Brain pericyte (primary cell): ENCODE measurements around the gene ADAM15.

Experiments
- DNase-seq: peaks from one replicate; pipeline ENCODE4 v3.0.0-alpha.2; 2012; ENCODE audit warnings: low read depth, low spot score

ADAM15 gene

DNA sequence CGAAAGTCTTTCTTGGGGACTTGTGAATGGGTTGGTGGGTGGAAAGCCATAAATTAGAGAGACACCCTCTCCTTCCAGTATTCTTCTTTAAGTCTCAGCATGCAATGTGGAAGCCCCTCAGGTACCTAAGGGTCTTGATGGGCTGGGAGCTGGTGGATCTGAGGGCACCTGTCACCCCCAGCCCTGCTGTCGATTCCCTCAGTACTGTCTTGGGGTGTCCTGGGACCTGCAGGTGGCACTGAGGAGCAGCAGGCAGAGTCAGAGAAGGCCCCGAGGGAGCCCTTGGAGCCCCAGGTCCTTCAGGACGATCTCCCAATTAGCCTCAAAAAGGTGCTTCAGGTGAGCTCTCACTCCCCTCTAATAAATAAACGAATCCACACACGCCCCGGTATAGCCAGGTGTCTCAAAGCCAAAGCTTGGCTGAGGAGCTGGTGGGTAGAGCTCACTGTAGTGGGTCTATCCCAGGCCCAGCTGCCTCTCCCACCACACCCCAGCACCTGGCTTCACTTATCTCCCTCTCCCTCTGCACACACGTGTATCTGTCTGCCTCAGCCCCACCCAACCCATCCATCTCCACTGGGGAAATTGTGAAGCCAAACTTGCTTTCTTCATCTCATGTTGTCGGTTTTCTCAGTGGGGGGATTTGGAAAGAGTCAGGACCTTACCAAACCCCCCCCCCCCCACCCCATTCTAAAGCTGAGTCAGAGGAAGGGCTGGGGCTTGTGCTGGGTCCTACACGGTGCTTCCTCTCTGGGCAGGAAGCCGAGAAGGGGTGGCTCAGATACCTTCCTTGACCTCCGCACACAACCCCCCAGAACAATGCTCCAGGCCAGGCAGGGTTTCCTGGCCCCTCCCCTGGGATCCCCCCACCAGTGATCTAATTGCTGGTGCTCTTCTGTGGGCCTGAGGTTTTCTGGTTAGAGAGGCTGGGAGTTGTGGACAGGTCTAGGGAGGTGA lies 1.6 kb downstream of the ADAM15 start:
- no peak for DNase-seq

- DNase-seq, result no peak
These were observed 2.5 kb downstream of the ADAM15 start for GRCh38 chr1:155053531-155054105.

- DNase-seq, result no peak
These were observed 6.0 kb downstream of the ADAM15 start for GRCh38 chr1:155057104-155057503.

DNA sequence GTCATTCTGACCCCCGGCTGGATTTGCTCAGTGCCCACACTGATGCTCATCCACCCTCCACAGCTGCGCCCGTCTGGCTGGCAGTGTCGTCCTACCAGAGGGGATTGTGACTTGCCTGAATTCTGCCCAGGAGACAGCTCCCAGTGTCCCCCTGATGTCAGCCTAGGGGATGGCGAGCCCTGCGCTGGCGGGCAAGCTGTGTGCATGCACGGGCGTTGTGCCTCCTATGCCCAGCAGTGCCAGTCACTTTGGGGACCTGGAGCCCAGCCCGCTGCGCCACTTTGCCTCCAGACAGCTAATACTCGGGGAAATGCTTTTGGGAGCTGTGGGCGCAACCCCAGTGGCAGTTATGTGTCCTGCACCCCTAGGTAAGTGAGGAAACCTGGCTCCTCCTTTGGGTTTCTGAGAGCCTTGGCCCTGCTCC lies 6.7 kb downstream of the ADAM15 start:
- no peak for DNase-seq

DNA sequence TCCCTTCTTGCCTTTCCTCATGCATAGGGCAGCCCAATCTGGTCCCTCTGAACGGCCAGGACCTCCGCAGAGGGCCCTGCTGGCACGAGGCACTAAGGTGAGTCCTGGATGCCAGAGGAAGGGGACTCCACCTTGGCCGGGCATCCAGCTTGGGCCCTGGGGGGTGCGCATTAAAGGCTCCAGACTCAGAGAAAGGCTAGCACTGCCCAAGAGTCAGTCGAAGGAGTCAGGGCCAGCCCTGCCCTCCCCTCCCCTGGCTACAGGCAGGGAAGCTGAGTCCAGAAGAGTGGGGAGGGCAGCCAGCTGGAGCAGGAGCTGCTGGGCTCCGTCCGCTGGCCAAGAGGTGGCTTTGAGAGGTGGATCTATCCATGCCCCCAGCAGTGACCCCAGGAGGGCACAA lies 9.6 kb downstream of the ADAM15 start:
- DNase-seq, result no peak

DNA sequence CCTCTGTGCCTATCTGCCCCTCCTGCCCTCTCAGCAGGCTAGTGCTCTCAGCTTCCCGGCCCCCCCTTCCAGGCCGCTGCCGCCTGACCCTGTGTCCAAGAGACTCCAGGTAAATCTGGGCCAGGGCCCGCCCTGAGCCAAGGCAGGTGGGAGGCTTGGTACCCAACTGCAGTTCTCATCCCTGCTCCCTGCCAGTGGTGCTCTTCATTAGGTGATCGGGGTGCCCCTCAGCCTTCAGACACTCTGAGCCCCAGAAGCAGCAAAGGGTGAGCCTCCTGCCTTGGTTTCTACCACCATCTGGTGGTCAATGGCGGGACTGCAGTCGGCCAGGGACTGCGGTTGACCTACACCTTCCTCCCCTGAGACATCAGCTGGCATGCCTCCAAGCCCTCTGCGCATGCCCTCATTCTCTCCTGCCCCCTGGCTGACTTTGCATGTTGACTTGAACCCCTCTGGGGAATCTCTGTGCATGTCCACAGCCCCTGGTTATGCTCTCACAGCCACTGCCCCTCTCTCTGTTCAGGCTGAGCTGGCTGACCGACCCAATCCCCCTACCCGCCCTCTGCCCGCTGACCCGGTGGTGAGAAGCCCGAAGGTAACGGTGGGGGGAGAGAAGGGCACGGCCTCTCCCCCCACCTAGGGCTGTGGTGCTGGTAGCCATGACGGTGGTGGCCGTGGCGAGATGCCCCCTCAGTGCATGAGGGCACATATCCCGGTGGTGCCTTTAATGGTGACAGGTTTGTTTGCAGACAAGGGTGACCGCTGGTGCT lies 10.4 kb downstream of the ADAM15 start:
- peak; percentile 65 for DNase-seq

DNA sequence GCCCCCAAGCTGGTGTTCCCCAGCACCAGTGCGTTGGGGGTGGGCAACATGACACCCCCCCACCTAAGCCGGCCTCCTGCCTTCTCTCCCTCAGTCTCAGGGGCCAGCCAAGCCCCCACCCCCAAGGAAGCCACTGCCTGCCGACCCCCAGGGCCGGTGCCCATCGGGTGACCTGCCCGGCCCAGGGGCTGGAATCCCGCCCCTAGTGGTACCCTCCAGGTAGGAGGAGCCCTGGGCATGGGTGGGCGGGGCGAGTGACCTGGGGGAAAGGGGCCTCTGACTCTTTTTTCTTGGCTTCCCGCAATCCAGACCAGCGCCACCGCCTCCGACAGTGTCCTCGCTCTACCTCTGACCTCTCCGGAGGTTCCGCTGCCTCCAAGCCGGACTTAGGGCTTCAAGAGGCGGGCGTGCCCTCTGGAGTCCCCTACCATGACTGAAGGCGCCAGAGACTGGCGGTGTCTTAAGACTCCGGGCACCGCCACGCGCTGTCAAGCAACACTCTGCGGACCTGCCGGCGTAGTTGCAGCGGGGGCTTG lies 11.1 kb downstream of the ADAM15 start:
- no peak for DNase-seq

- no peak for DNase-seq
These were observed 11.7 kb downstream of the ADAM15 start for GRCh38 chr1:155062702-155063411.

DNA sequence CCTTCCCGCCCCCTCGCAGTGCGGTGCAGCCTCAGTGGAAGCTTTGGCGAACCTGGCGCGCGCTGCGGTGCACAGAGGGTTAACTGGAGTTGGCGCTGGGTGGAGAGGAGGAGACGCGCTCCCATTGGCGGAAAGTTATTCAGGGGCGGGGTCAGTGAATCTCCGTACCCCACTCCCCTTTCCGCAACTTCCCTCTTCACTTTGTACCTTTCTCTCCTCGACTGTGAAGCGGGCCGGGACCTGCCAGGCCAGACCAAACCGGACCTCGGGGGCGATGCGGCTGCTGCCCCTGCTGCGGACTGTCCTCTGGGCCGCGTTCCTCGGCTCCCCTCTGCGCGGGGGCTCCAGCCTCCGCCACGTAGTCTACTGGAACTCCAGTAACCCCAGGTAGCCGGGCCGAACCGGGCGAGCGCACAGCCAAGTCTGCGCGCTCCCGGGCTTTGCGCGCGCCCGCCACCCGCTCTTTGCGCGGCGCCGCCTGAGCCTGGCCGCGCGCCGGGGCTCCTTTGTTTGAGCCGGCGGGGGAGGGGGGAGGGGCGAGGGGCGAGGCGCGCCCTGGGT lies 12.5 kb downstream of the ADAM15 start, which contains the start of gene EFNA4:
EFNA4 (plus strand) TSS at position 191 of the 561 bp plus-strand sequence; CDS start at position 275, 84 bp downstream.
- DNase-seq, result no peak

DNA sequence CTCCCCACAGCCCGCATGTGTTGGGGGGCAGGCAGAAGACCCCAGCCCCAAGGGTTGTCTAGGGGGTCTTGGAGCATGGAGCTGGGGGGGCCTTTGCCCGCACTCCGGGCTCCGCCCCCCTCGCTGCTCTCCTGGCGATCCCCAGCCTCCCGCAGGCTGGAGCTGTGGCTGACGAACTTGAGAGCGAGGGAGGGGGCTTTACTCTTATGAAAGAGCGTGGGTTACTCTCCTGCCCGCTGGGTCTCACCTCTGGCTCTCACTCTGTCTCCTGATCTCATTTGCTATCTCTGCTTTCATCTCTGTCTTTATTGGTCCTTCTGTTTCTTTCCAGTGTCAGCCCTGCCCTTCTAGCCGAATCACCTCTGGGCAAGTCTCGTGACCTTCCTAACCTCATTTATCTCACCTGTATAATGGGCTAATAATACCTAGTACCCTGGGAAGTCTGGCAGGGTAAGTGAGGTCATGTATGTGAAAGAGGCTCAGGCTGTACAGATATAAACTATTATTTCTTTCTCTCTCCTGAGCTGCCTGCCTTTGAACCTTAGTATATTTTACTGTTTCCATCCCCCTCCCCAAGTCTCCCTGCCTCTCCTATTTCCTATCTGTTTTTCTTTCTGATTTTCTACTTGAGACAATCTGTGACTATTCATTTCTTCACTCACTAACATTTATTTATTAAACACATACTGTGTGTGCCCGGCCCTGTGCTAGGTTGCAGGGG lies 13.2 kb downstream of the ADAM15 start:
- DNase-seq, result no peak

DNA sequence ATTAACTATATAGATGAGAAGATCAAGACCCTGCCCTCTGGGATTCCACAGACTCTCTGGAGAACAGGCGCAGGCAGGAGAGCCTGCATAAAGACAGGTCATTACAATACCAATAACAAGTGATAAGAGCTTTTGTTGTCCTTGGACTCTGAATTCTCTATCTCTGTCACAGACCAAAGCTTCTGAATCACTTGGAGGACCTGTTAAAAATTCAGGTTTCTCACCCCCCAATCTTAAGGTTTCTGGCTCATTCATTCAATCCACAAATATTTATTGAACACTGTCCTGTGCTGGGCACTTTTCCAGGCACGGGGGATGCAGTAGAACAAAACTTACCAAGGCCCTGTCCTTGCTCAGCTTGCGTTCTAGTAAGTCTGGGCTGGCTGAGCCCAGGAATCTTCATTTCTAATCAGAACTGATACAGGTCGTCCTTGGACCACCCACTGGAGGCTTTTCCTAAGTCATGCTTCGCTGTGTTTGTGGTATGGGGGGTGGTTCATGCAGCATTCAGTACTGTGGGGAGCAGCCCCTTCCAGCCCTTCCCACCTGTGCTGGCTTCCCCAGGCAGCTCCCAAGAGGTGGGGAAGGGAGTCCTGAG lies 13.8 kb downstream of the ADAM15 start:
- DNase-seq, result no peak

- no peak for DNase-seq
These were observed 15.7 kb downstream of the ADAM15 start for GRCh38 chr1:155066777-155067176.

- DNase-seq, result no peak
These were observed 17.5 kb downstream of the ADAM15 start for GRCh38 chr1:155068599-155068998.

DNA sequence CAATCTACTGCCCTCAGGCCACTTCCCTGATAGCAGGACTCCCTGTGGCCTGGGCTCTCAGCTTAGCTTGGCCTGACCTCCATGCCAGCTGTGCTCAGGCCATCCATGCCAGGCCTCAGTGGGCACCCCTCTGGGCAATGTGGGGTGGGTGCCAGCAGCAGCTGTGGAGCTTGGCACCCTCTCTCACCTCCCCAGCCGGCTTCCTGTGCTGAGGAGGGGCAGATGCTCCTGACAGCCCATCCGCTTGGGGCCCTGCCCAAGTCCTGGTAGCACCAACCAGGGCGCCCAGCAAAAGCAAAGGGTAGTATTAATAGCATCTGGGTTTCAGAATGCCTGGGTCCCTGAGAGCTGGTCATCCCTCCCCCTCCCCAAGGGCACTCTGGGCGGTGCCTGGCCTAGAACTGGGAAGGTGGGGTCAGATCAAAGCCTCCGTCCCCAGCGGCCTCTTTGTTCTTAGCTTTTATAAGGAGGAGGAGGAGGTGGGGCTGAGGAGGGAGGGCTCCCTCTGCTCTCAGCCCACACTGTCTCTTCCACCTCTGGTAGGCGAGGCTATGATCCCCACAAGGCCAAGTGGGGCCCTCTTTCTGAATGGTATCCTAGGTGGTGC lies 18.5 kb downstream of the ADAM15 start:
- DNase-seq, result no peak

DNA sequence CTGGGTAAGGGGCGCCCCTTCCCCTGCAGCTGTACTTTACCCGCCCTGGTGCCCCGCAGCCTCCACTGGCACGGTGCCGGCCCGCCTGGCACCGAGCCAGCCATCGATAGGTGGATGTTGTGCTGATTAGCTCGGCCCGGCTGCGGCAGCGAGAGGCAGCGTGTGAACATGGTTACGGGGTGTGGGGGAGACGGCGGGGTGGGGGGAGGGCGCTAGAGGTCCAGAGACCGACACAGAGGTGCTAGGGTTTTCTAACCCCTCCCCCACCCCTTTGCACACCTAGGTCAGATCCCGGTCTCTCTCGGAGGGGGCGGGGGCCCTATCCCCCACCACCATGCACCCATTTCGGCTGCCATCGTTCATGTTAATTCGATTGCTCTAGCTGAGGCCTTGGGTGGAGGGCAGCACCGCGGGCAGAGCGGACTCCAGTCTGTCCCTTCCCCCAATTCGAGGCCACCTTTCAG lies 19.1 kb downstream of the ADAM15 start:
- DNase-seq, result no peak

- no peak for DNase-seq
These were observed 19.8 kb downstream of the ADAM15 start for GRCh38 chr1:155070721-155071569.

GRCh38 chr1:155071701-155072100 lies 20.6 kb downstream of the ADAM15 start:
- DNase-seq, result no peak

- no peak for DNase-seq
These were observed 21.6 kb downstream of the ADAM15 start for GRCh38 chr1:155072531-155073289.
